D721Med (cell line): ENCODE results near the gene C4orf50.
A peak's percentile ranks its signal among the peaks of the same experiment; 100 is the strongest.

ENCODE experiments used
- DNase-seq: peaks from one replicate; pipeline ENCODE4 v3.0.0; 2011; ENCODE audit warnings: low spot score; ENCODE audit not compliant: insufficient read length
- FAIRE-seq: peaks from 2 replicates; lab custom pipeline; 2011; peaks lifted over from hg19 to GRCh38; lab: Jason Lieb, UNC
- TF ChIP-seq, protein P1 (sequence below): IDR thresholded peaks from 2 replicates; pipeline ENCODE4 v1.5.1; 2012; ENCODE audit warnings: mild to moderate bottlenecking, control low read depth; ENCODE audit not compliant: insufficient read depth; ENCODE audit errors: missing control alignments

C4orf50 gene

DNA sequence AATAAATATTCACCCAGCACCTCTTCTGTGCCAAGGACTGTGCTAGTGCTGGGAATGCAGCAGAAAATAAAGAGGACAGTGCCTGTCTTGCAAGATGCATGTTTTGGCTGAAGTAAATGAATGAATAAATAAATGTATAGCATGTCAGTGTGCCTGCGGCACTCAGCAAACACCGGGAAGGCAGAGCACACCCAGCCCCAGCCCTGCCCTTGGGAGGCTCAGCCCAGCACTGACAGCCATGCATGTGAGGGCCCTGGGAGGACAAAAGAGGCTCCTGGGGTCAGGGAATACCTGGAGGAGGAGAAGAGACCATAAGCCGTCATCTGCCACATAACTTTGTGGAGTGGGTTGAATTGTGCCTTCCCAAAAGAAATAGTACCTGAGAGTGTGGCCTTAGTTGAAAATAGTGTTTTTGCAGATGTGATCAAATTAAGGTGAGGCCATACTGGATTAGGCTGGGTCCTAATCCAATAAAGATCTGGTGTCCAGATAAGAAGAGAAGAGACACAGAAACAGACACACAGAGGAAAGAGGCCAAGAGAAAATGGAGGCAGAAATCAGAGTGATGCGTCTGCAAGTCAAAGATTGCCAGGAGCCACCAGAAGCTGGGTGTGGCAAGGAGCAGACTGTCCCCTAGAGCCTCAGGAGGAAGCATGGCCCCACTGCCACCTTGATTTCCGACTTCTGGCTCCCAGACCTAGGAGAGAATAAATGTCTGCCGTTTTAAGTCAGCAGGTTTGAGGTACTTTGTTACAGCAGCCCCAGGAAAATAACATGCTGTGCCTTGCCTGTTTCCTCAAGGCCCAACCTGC, 16.3 kb downstream of the C4orf50 start:
- no peak for DNase-seq
- FAIRE-seq = no peak
- TF ChIP-seq, protein P1, sequence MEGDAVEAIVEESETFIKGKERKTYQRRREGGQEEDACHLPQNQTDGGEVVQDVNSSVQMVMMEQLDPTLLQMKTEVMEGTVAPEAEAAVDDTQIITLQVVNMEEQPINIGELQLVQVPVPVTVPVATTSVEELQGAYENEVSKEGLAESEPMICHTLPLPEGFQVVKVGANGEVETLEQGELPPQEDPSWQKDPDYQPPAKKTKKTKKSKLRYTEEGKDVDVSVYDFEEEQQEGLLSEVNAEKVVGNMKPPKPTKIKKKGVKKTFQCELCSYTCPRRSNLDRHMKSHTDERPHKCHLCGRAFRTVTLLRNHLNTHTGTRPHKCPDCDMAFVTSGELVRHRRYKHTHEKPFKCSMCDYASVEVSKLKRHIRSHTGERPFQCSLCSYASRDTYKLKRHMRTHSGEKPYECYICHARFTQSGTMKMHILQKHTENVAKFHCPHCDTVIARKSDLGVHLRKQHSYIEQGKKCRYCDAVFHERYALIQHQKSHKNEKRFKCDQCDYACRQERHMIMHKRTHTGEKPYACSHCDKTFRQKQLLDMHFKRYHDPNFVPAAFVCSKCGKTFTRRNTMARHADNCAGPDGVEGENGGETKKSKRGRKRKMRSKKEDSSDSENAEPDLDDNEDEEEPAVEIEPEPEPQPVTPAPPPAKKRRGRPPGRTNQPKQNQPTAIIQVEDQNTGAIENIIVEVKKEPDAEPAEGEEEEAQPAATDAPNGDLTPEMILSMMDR = no peak

GRCh38 chr4:5999830-6000365, 18.3 kb downstream of the C4orf50 start:
- TF ChIP-seq, protein P1 = no peak
- no peak for DNase-seq
- no peak for FAIRE-seq

GRCh38 chr4:5999356-5999755, 18.9 kb downstream of the C4orf50 start:
- no peak for DNase-seq
- FAIRE-seq = no peak
- TF ChIP-seq, protein P1 = no peak

- FAIRE-seq = no peak
- TF ChIP-seq, protein P1 = peak; percentile 83
- peak; percentile 66 for DNase-seq
These were observed 19.8 kb downstream of the C4orf50 start for GRCh38 chr4:5998333-5998936.

DNA sequence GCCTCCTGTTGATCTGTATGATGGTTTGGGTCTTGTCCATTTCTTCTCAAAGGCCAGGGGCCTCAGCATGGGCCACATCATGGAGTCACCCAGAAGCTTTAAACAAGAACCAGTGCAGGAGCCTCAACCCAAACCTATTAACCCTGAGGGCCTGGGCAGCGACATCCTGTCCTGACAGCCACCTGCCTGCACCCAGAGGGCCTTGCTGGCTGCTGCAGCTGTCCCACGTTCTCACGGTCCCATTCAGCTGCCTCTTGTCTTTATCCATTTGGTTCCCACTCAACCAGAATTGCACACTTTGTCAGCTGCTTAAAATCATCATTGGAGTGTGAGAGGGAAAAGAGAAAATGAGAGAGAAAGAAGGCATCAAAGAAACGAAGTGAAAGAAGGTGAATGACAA, 21.6 kb downstream of the C4orf50 start:
- FAIRE-seq (no peak), DNase-seq (no peak)
- TF ChIP-seq, protein P1 = no peak

- FAIRE-seq (no peak), DNase-seq (no peak)
- TF ChIP-seq, protein P1 = no peak
These were observed 22.2 kb downstream of the C4orf50 start for GRCh38 chr4:5995901-5996623.
